Chondrocyte (in vitro differentiated cells): Measurements from ENCODE around the gene MIPEP. TPM values are rescaled to one million over a fixed set of nuclear protein-coding genes. Genes with fewer than 3 reads are reported as not detected.

Experiments
- DNase-seq: peaks from one replicate; pipeline ENCODE4 v3.0.0; 2021; ENCODE audit warnings: mixed read lengths, low spot score
- H3K27ac Mint-ChIP-seq: one replicate; pipeline ENCODE4 v1.8.0; 2021; ENCODE audit warnings: mild to moderate bottlenecking, moderate library complexity, mixed read lengths; ENCODE audit not compliant: unreplicated experiment
- H3K27me3 Mint-ChIP-seq: 2 replicates; pipeline ENCODE4 v1.8.0; 2021; ENCODE audit warnings: low read depth, mixed read lengths
- H3K36me3 Mint-ChIP-seq: 2 replicates; pipeline ENCODE4 v1.8.0; 2021; ENCODE audit warnings: low read depth, mixed read lengths
- H3K4me1 Mint-ChIP-seq: 2 replicates; pipeline ENCODE4 v1.8.0; 2021; ENCODE audit warnings: low read depth, mild to moderate bottlenecking, mixed read lengths
- H3K4me3 Mint-ChIP-seq: one replicate; pipeline ENCODE4 v1.8.0; 2021; ENCODE audit warnings: mild to moderate bottlenecking, moderate library complexity, mixed read lengths; ENCODE audit not compliant: unreplicated experiment
- H3K9me3 Mint-ChIP-seq: 2 replicates; pipeline ENCODE4 v1.8.0; 2021; ENCODE audit warnings: low read depth, mixed read lengths
- CTCF ChIP-seq: fragments of 200-600 bp; sonication (generic); IDR thresholded peaks from 2 replicates; pipeline ENCODE4 v1.5.0; 2021; ENCODE audit warnings: antibody characterized with exemption, mild to moderate bottlenecking, moderate library complexity
- total RNA-seq: library from RNA; stranded (reverse); gene quantifications from 3 replicates; pipeline ENCODE4 v1.2.1, GENCODE V29; 2021

Gene MIPEP
- total RNA-seq, 1 donor from 2014 or later: 14.4 TPM

DNA sequence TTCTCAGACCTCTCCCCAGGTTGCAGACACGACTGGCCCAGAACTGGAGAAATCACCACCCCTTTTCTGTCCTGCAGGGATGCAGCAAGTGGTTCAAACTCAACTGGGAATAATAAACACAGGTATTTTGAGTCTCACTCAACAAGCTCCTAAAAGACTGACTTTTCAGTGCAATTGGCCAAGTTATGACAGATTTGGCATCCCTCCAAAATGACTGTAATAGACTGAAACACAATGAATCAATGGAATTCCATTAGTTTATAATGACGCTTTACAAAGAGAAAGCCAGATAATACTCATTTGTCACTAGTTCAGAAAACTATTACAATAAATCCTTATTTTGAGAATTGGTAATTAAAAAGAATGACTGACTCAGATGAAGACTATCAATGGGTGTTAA is 38.1 kb downstream of the MIPEP start:
- H3K4me1 Mint-ChIP-seq: no peaks in the 10 kb centered on the region
- H3K4me3 Mint-ChIP-seq: no peak overlapping the region
- H3K27me3 Mint-ChIP-seq: no peaks in the 10 kb centered on the region
- no peak for DNase-seq
- H3K27ac Mint-ChIP-seq: no peak overlapping the region
- TF ChIP-seq CTCF: no peak
- H3K36me3 Mint-ChIP-seq: peaks cover 7% of the 10 kb centered on the region
- no peaks in the 10 kb centered on the region for H3K9me3 Mint-ChIP-seq

- Mint-ChIP-seq H3K4me3 (no peak overlapping the region), H3K27me3 (no peaks in the 10 kb centered on the region), H3K9me3 (no peaks in the 10 kb centered on the region), H3K36me3 (peaks cover 6% of the 10 kb centered on the region), H3K4me1 (no peaks in the 10 kb centered on the region), H3K27ac (no peak overlapping the region)
- TF ChIP-seq CTCF: no peak
- no peak for DNase-seq
Measured at GRCh38 chr13:23850134-23850533, 39.1 kb downstream of the MIPEP start.

DNA sequence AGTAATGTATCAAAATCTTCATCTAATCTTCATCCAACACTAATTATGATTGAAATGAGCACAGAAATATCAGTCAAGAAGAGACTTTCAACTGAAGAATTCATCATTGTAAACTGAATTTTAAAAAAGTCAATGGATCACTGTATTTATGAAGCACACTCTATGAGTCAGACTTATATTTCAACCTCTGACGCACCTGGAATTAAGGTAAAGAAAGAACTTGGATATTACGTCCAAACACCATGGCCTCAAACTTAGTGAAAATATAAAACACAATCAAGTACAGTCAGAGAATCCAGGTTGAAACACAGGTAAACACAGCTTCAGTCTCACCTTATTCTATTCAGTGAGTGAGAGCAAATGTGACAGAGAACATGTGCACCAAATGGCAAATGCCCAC is 39.5 kb downstream of the MIPEP start:
- H3K9me3 Mint-ChIP-seq: no peaks in the 10 kb centered on the region
- H3K4me1 Mint-ChIP-seq: no peaks in the 10 kb centered on the region
- no peak overlapping the region for H3K27ac Mint-ChIP-seq
- DNase-seq: no peak
- no peak for TF ChIP-seq CTCF
- H3K27me3 Mint-ChIP-seq: no peaks in the 10 kb centered on the region
- H3K36me3 Mint-ChIP-seq: peaks cover 6% of the 10 kb centered on the region
- no peak overlapping the region for H3K4me3 Mint-ChIP-seq

GRCh38 chr13:23848646-23849141 is 40.5 kb downstream of the MIPEP start:
- no peaks in the 10 kb centered on the region for H3K27me3 Mint-ChIP-seq
- no peaks in the 10 kb centered on the region for H3K4me1 Mint-ChIP-seq
- no peak overlapping the region for H3K4me3 Mint-ChIP-seq
- H3K27ac Mint-ChIP-seq: no peak overlapping the region
- no peak for TF ChIP-seq CTCF
- no peak for DNase-seq
- H3K36me3 Mint-ChIP-seq: peaks cover 6% of the 10 kb centered on the region
- no peaks in the 10 kb centered on the region for H3K9me3 Mint-ChIP-seq

GRCh38 chr13:23848019-23848418 is 41.2 kb downstream of the MIPEP start:
- no peak for TF ChIP-seq CTCF
- no peaks in the 10 kb centered on the region for H3K4me1 Mint-ChIP-seq
- no peaks in the 10 kb centered on the region for H3K27me3 Mint-ChIP-seq
- H3K36me3 Mint-ChIP-seq: peaks cover 7% of the 10 kb centered on the region
- DNase-seq: no peak
- no peaks in the 10 kb centered on the region for H3K9me3 Mint-ChIP-seq
- no peak overlapping the region for H3K4me3 Mint-ChIP-seq
- no peak overlapping the region for H3K27ac Mint-ChIP-seq
